WTC11 (cell line): ENCODE data around the gene DUSP22. TPM values are rescaled to one million over a fixed set of nuclear protein-coding genes. Genes with fewer than 3 reads are reported as not detected.

Experiments
- ATAC-seq: fragments of 200-7000 bp; cut with Tn5 transposase; 2 replicates; pipeline ENCODE4 v1.10.0; 2021; ENCODE audit warnings: mild to moderate bottlenecking, moderate library complexity
- CTCF ChIA-PET: fragments of 300-600 bp; sonication (Branson Sonifier 250); formaldehyde crosslinking; loops from one replicate; lab custom pipeline; 2021; ENCODE audit warnings: antibody characterized with exemption; lab: Charles Lee
- POLR2A ChIA-PET: fragments of 350-600 bp; sonication (Branson Sonifier 250); formaldehyde crosslinking; loops from one replicate; lab custom pipeline; 2021; ENCODE audit warnings: antibody characterized with exemption; lab: Charles Lee
- DNase-seq: peaks from one replicate; pipeline ENCODE4 v3.0.0; 2021; ENCODE audit warnings: low spot score
- H3K27ac Mint-ChIP-seq: 2 replicates; pipeline ENCODE4 v1.8.0; 2021; ENCODE audit warnings: mixed read lengths
- H3K27me3 Mint-ChIP-seq: 2 replicates; pipeline ENCODE4 v1.8.0; 2021; ENCODE audit warnings: low read depth, mild to moderate bottlenecking, moderate library complexity, mixed read lengths
- H3K36me3 Mint-ChIP-seq: 2 replicates; pipeline ENCODE4 v1.8.0; 2021; ENCODE audit warnings: mixed read lengths
- H3K4me1 Mint-ChIP-seq: 2 replicates; pipeline ENCODE4 v1.8.0; 2022; ENCODE audit warnings: mixed read lengths
- H3K4me3 Mint-ChIP-seq: 2 replicates; pipeline ENCODE4 v1.8.0; 2021; ENCODE audit warnings: mild to moderate bottlenecking, moderate library complexity, mixed read lengths
- H3K9me3 Mint-ChIP-seq: 2 replicates; pipeline ENCODE4 v1.8.0; 2021; ENCODE audit warnings: mixed read lengths
- FOXK1 ChIP-seq: sonication (generic); formaldehyde crosslinking; IDR thresholded peaks from 2 replicates; pipeline ENCODE4 v1.8.0; 2022; ENCODE audit warnings: mild to moderate bottlenecking, moderate library complexity, missing genetic modification reagents
- HMGA2 ChIP-seq: fragments of 250-450 bp; sonication (Bioruptor Pico); IDR thresholded peaks from 2 replicates; pipeline ENCODE4 v1.4.0; 2021; ENCODE audit warnings: mild to moderate bottlenecking, moderate library complexity
- IRF1 ChIP-seq: sonication (generic); formaldehyde crosslinking; IDR thresholded peaks from 2 replicates; pipeline ENCODE4 v1.8.0; 2023; ENCODE audit warnings: missing genetic modification reagents
- KAT7 ChIP-seq: sonication (generic); formaldehyde crosslinking; IDR thresholded peaks from 2 replicates; pipeline ENCODE4 v1.8.1; 2023; ENCODE audit warnings: missing genetic modification reagents, mild to moderate bottlenecking, borderline replicate concordance
- PREB ChIP-seq: sonication (generic); formaldehyde crosslinking; IDR thresholded peaks from 2 replicates; pipeline ENCODE4 v1.8.1; 2022; ENCODE audit warnings: mild to moderate bottlenecking, missing genetic modification reagents, moderate library complexity, borderline replicate concordance
- PRRX2 ChIP-seq: fragments of 250-450 bp; sonication (Bioruptor Pico); IDR thresholded peaks from 2 replicates; pipeline ENCODE4 v1.8.0; 2021; ENCODE audit warnings: mild to moderate bottlenecking
- RELA ChIP-seq: sonication (generic); formaldehyde crosslinking; IDR thresholded peaks from 2 replicates; pipeline ENCODE4 v1.8.1; 2022; ENCODE audit warnings: missing genetic modification reagents, mild to moderate bottlenecking, borderline replicate concordance
- ZBTB43 ChIP-seq: sonication (generic); formaldehyde crosslinking; IDR thresholded peaks from 2 replicates; pipeline ENCODE4 v1.8.1; 2023; ENCODE audit warnings: mild to moderate bottlenecking, missing genetic modification reagents
- ZNF219 ChIP-seq: sonication (generic); formaldehyde crosslinking; IDR thresholded peaks from 2 replicates; pipeline ENCODE4 v1.8.0; 2023; ENCODE audit warnings: missing genetic modification reagents, mild to moderate bottlenecking, borderline replicate concordance
- ZNF263 ChIP-seq: sonication (generic); formaldehyde crosslinking; IDR thresholded peaks from 2 replicates; pipeline ENCODE4 v1.8.1; 2022; ENCODE audit warnings: low read depth, mild to moderate bottlenecking, moderate library complexity, missing genetic modification reagents
- ZNF281 ChIP-seq: sonication (generic); formaldehyde crosslinking; IDR thresholded peaks from 2 replicates; pipeline ENCODE4 v1.8.0; 2023; ENCODE audit warnings: mild to moderate bottlenecking, missing genetic modification reagents
- ZNF532 ChIP-seq: fragments of 250-450 bp; sonication (Bioruptor Pico); IDR thresholded peaks from 2 replicates; pipeline ENCODE4 v1.9.0; 2021; ENCODE audit warnings: mild to moderate bottlenecking, borderline replicate concordance
- total RNA-seq: library from RNA; stranded (reverse); gene quantifications from 3 replicates; pipeline ENCODE4 v1.2.3, GENCODE V29; 2021
- TF ChIP-seq, protein P1 (sequence below): sonication (generic); formaldehyde crosslinking; IDR thresholded peaks from 2 replicates; pipeline ENCODE4 v1.8.1; 2023; ENCODE audit warnings: mild to moderate bottlenecking, missing genetic modification reagents, borderline replicate concordance
- TF ChIP-seq, protein P2 (sequence below): sonication (generic); formaldehyde crosslinking; IDR thresholded peaks from 2 replicates; pipeline ENCODE4 v1.8.0; 2022; ENCODE audit warnings: mild to moderate bottlenecking, missing genetic modification reagents

Gene DUSP22
- total RNA-seq, 1 experiment from 2014 or later, result 38.5 TPM

DNA sequence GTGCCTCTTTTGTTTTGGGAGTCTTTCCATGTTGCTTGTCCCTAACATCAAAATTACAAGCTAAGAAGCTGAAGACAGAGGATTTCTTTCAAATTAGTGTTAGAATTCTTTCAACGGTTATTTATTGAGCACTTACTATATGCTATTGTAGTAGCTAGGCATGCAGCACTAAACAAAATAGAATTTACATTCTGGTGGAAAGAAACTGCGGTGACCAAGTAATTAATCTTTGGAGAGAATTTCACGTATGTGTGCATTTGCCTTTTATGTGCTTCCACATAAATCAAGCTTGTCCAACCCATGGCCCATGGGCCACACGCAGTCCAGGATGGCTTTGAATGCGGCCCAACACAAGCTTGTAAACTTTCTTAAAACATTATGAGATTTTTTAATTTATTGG is 33.0 kb upstream of the DUSP22 start:
- H3K27ac Mint-ChIP-seq, result no peak overlapping the region
- CTCF ChIA-PET, result no interaction called here
- ATAC-seq, result no peak

More for the DNA sequence above, 33.0 kb upstream of the DUSP22 start:
- no peaks in the 10 kb centered on the region for H3K4me1 Mint-ChIP-seq
- H3K9me3 Mint-ChIP-seq, result peaks cover 63% of the 10 kb centered on the region
- H3K4me3 Mint-ChIP-seq, result no peak overlapping the region
- no peak for DNase-seq
- TF ChIP-seq HMGA2 (no peak), ZNF532 (CRISPR knock-in tag) (no peak), ZNF281 (no peak), ZBTB43 (CRISPR knock-in tag) (no peak), PRRX2 (no peak), KAT7 (CRISPR knock-in tag) (no peak), ZNF219 (CRISPR knock-in tag) (no peak), FOXK1 (no peak), PREB (CRISPR knock-in tag) (no peak), ZNF263 (CRISPR knock-in tag) (no peak), RELA (no peak), IRF1 (CRISPR knock-in tag) (no peak)
- TF ChIP-seq, protein P1, sequence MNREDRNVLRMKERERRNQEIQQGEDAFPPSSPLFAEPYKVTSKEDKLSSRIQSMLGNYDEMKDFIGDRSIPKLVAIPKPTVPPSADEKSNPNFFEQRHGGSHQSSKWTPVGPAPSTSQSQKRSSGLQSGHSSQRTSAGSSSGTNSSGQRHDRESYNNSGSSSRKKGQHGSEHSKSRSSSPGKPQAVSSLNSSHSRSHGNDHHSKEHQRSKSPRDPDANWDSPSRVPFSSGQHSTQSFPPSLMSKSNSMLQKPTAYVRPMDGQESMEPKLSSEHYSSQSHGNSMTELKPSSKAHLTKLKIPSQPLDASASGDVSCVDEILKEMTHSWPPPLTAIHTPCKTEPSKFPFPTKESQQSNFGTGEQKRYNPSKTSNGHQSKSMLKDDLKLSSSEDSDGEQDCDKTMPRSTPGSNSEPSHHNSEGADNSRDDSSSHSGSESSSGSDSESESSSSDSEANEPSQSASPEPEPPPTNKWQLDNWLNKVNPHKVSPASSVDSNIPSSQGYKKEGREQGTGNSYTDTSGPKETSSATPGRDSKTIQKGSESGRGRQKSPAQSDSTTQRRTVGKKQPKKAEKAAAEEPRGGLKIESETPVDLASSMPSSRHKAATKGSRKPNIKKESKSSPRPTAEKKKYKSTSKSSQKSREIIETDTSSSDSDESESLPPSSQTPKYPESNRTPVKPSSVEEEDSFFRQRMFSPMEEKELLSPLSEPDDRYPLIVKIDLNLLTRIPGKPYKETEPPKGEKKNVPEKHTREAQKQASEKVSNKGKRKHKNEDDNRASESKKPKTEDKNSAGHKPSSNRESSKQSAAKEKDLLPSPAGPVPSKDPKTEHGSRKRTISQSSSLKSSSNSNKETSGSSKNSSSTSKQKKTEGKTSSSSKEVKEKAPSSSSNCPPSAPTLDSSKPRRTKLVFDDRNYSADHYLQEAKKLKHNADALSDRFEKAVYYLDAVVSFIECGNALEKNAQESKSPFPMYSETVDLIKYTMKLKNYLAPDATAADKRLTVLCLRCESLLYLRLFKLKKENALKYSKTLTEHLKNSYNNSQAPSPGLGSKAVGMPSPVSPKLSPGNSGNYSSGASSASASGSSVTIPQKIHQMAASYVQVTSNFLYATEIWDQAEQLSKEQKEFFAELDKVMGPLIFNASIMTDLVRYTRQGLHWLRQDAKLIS (CRISPR knock-in tag), result no peak
- TF ChIP-seq, protein P2, sequence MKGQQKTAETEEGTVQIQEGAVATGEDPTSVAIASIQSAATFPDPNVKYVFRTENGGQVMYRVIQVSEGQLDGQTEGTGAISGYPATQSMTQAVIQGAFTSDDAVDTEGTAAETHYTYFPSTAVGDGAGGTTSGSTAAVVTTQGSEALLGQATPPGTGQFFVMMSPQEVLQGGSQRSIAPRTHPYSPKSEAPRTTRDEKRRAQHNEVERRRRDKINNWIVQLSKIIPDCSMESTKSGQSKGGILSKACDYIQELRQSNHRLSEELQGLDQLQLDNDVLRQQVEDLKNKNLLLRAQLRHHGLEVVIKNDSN (CRISPR knock-in tag), result no peak
- peaks cover 7% of the 10 kb centered on the region for H3K27me3 Mint-ChIP-seq
- POLR2A ChIA-PET, result no interaction called here
- peaks cover 23% of the 10 kb centered on the region for H3K36me3 Mint-ChIP-seq
